HCT116 (cell line): ENCODE results near the gene HAVCR2.

Experiments used
- CTCF ChIP-seq, 3 experiments: fragments of 200-600 bp in 1 of 3; sonication (generic) in 1 of 3; IDR thresholded peaks in 2 of 3; conservative IDR thresholded peaks in 1 of 3; 2 replicates each; pipeline ENCODE4 v1.5.1; 2012 to 2017; ENCODE audit warnings: low read depth in 2 of 3, low read length in 2 of 3, antibody characterized with exemption in 1 of 3, borderline replicate concordance in 1 of 3, control low read depth in 1 of 3, mild to moderate bottlenecking in 1 of 3, mixed read lengths in 1 of 3, mixed run types in 1 of 3, moderate library complexity in 1 of 3; ENCODE audit not compliant: insufficient read depth in 1 of 3
- EZH2 ChIP-seq: fragments of 200-600 bp; sonication (generic); IDR thresholded peaks from 2 replicates; pipeline ENCODE4 v1.6.1; 2017; ENCODE audit warnings: antibody characterized with exemption, mixed run types
- EZH2phosphoT487 ChIP-seq: fragments of 200-600 bp; IDR thresholded peaks from 2 replicates; pipeline ENCODE4 v1.6.1; 2018; ENCODE audit warnings: antibody characterized with exemption, borderline replicate concordance
- FOSL1 ChIP-seq: IDR thresholded peaks from 2 replicates; pipeline ENCODE4 v1.6.1; 2012; ENCODE audit warnings: low read depth
- POLR2A ChIP-seq: IDR thresholded peaks from 2 replicates; pipeline ENCODE4 v1.7.0; 2011; ENCODE audit warnings: borderline replicate concordance; ENCODE audit not compliant: insufficient read depth, insufficient read length; ENCODE audit errors: extremely low read depth
- SIN3A ChIP-seq: IDR thresholded peaks from 2 replicates; pipeline ENCODE4 v1.6.1; 2012; ENCODE audit warnings: low read depth
- SP1 ChIP-seq: IDR thresholded peaks from 2 replicates; pipeline ENCODE4 v1.6.1; 2012; ENCODE audit warnings: low read depth
- TCF7L2 ChIP-seq: IDR thresholded peaks from 2 replicates; pipeline ENCODE4 v1.7.0; 2011; ENCODE audit warnings: borderline replicate concordance, inconsistent platforms; ENCODE audit not compliant: insufficient read depth, insufficient read length; ENCODE audit errors: extremely low read depth
- ZNF274 ChIP-seq: fragments of 200-500 bp; sonication (Bioruptor generic); IDR thresholded peaks from 2 replicates; pipeline ENCODE4 v1.6.1; 2014; ENCODE audit warnings: mild to moderate bottlenecking, low read depth, low read length, inconsistent platforms
- TF ChIP-seq, protein P1 (sequence below): IDR thresholded peaks from 2 replicates; pipeline ENCODE4 v1.6.1; 2011; ENCODE audit warnings: mild to moderate bottlenecking, low read length, moderate library complexity; ENCODE audit not compliant: insufficient replicate concordance; ENCODE audit errors: extremely low read depth

DNA sequence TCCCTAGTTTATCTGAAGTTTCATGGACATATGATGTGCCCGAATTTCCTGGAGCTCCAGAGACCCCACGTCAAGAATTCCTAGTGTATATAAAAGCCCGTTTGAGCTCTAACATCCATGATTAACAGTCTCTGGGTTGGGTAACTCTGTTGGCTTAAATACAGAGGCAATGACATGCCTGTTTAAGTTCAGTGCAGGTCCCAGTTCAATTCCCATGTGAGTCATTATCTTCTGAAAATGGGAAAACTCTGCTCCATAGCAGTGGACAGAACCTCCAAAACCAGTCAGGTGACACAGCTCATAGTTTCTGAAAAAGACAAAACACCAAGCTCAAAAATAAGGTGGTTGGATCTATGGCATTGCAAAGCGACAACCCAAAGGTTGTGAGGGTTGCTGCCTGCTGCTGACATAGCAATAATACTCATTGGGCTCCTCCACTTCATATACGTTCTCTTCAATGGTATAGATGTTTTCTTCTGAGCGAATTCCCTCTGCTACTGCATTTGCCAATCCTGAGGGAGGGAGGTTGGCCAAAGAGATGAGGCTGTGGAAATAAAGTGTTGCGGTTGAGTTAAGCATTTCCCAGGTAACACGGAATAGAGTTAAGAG lies 22.0 kb downstream of the HAVCR2 start:
- TF ChIP-seq POLR2A (no peak), CTCF (IDR thresholded peaks at IDR 0.05 in 2 of 3, conservative IDR thresholded peaks at IDR 0.05 in 1 of 3; ENCODE audit: borderline replicate concordance in 1 of 3, insufficient read depth in 1 of 3, low read depth in 2 of 3, low read length in 2 of 3) (no peak), SP1 (no peak), FOSL1 (no peak), SIN3A (no peak), EZH2 (no peak), TCF7L2 (no peak), EZH2phosphoT487 (no peak), ZNF274 (no peak)
- TF ChIP-seq, protein P1, sequence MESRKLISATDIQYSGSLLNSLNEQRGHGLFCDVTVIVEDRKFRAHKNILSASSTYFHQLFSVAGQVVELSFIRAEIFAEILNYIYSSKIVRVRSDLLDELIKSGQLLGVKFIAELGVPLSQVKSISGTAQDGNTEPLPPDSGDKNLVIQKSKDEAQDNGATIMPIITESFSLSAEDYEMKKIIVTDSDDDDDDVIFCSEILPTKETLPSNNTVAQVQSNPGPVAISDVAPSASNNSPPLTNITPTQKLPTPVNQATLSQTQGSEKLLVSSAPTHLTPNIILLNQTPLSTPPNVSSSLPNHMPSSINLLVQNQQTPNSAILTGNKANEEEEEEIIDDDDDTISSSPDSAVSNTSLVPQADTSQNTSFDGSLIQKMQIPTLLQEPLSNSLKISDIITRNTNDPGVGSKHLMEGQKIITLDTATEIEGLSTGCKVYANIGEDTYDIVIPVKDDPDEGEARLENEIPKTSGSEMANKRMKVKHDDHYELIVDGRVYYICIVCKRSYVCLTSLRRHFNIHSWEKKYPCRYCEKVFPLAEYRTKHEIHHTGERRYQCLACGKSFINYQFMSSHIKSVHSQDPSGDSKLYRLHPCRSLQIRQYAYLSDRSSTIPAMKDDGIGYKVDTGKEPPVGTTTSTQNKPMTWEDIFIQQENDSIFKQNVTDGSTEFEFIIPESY: no peak
